Endothelial cell of umbilical vein (primary cell): ENCODE results near the gene WDR48. TPM values are rescaled to one million over a fixed set of nuclear protein-coding genes. Genes with fewer than 3 reads are reported as not detected.

Experiments used
- BruUV-seq: library from RNA; stranded (reverse); fragments of 400-500 nt; replicated peaks from 2 replicates; lab custom pipeline; 2021; lab: Mats Ljungman, UMichigan
- CTCF ChIA-PET: fragments of 300-600, 350-600 bp; sonication (Branson Sonifier 250); formaldehyde crosslinking; loops from one replicate; lab custom pipeline; 2021; ENCODE audit warnings: antibody characterized with exemption, inconsistent platforms; lab: Charles Lee
- POLR2A ChIA-PET: fragments of 300-600, 350-600 bp; sonication (Branson Sonifier 250); formaldehyde crosslinking; loops from one replicate; lab custom pipeline; 2021; ENCODE audit warnings: antibody characterized with exemption, inconsistent platforms; lab: Charles Lee
- DNase-seq: peaks from one replicate; pipeline ENCODE4 v3.0.0-alpha.2; 2011; ENCODE audit warnings: low read depth, low spot score
- FAIRE-seq: peaks from 2 replicates; lab custom pipeline; 2011; peaks lifted over from hg19 to GRCh38; lab: Jason Lieb, UNC
- H2AFZ ChIP-seq: 2 replicates; pipeline ENCODE4 v1.6.0; 2012; ENCODE audit warnings: low read depth, low read length, control low read depth, inconsistent platforms
- H3K27ac ChIP-seq: 2 replicates; pipeline ENCODE4 v1.5.1; 2011; ENCODE audit warnings: low read depth, mild to moderate bottlenecking, control low read depth, low read length, moderate library complexity; ENCODE audit not compliant: insufficient read depth
- H3K27me3 ChIP-seq, 2 experiments: 2 replicates each; pipeline versions ENCODE4 v1.6.0 to v1.6.1; 2011; ENCODE audit warnings: low read length in 2 of 2, mixed read lengths in 1 of 2; ENCODE audit not compliant: control insufficient read depth in 2 of 2, insufficient read depth in 2 of 2
- H3K36me3 ChIP-seq, 2 experiments: 2 replicates in 1 of 2; 3 replicates in 1 of 2; pipeline ENCODE4 v1.5.1; 2011; ENCODE audit warnings: low read length in 2 of 2, mild to moderate bottlenecking in 1 of 2, moderate library complexity in 1 of 2; ENCODE audit not compliant: control insufficient read depth in 2 of 2, insufficient read depth in 2 of 2; ENCODE audit errors: extremely low read depth in 1 of 2
- H3K4me1 ChIP-seq: 3 replicates; pipeline ENCODE4 v1.5.1; 2011; ENCODE audit warnings: mild to moderate bottlenecking, low read length; ENCODE audit not compliant: control insufficient read depth, insufficient read depth; ENCODE audit errors: extremely low read depth
- H3K4me2 ChIP-seq: 2 replicates; pipeline ENCODE4 v1.6.1; 2011; ENCODE audit warnings: low read length, control low read depth, mixed read lengths; ENCODE audit not compliant: insufficient read depth
- H3K4me3 ChIP-seq, 3 experiments: fragments of 200-600 bp in 1 of 3; sonication (generic), shearing (Covaris generic) in 1 of 3; replicated peaks in 1 of 3; 2 replicates each; pipeline ENCODE4 v1.5.1; 2011 to 2016; ENCODE audit warnings: control low read depth in 3 of 3, low read length in 3 of 3, mild to moderate bottlenecking in 2 of 3, inconsistent platforms in 1 of 3, low read depth in 1 of 3, moderate library complexity in 1 of 3; ENCODE audit not compliant: insufficient read depth in 1 of 3
- H3K79me2 ChIP-seq: 2 replicates; pipeline ENCODE4 v1.6.0; 2012; ENCODE audit warnings: low read length, inconsistent platforms; ENCODE audit not compliant: control insufficient read depth, insufficient read depth
- H3K9ac ChIP-seq: replicated peaks from 2 replicates; pipeline ENCODE3; 2011; ENCODE audit warnings: low read length, control low read depth; ENCODE audit not compliant: insufficient read depth; ENCODE audit errors: extremely low read depth
- H3K9me1 ChIP-seq: replicated peaks from 3 replicates; pipeline ENCODE4 v1.6.0; 2011; ENCODE audit warnings: mild to moderate bottlenecking, low read length; ENCODE audit not compliant: control insufficient read depth, insufficient read depth; ENCODE audit errors: extremely low read depth
- H3K9me3 ChIP-seq: replicated peaks from 2 replicates; pipeline ENCODE4 v1.5.1; 2012; ENCODE audit warnings: low read length, inconsistent platforms; ENCODE audit not compliant: control insufficient read depth, insufficient read depth
- H4K20me1 ChIP-seq: replicated peaks from 2 replicates; pipeline ENCODE3; 2011; ENCODE audit warnings: mild to moderate bottlenecking, low read length; ENCODE audit not compliant: control insufficient read depth, insufficient read depth; ENCODE audit errors: extremely low read depth
- EZH2 ChIP-seq: IDR thresholded peaks from 2 replicates; pipeline ENCODE4 v1.6.1; 2012; ENCODE audit warnings: borderline replicate concordance, low read depth, mild to moderate bottlenecking, moderate library complexity, low read length, inconsistent platforms; ENCODE audit not compliant: severe bottlenecking
- FOS ChIP-seq: IDR thresholded peaks from 2 replicates; pipeline ENCODE4 v1.6.1; 2011; ENCODE audit warnings: mild to moderate bottlenecking, low read length, moderate library complexity, borderline replicate concordance; ENCODE audit not compliant: insufficient read depth
- GATA2 ChIP-seq: IDR thresholded peaks from 2 replicates; pipeline ENCODE4 v1.7.0; 2011; ENCODE audit warnings: low read depth, mild to moderate bottlenecking, moderate library complexity, mixed read lengths, low read length; ENCODE audit not compliant: insufficient read length, insufficient read depth
- JUN ChIP-seq: IDR thresholded peaks from 2 replicates; pipeline ENCODE4 v1.6.1; 2011; ENCODE audit warnings: borderline replicate concordance, low read depth; ENCODE audit not compliant: insufficient read length, insufficient read depth
- MYC ChIP-seq: IDR thresholded peaks from one replicate; pipeline ENCODE4 v1.6.1; 2011; ENCODE audit warnings: mild to moderate bottlenecking, low read depth, low read length
- POLR2A ChIP-seq: IDR thresholded peaks from 2 replicates; pipeline ENCODE4 v1.6.1; 2012; ENCODE audit warnings: low read depth, mild to moderate bottlenecking, control low read depth, low read length
- POLR2AphosphoS5 ChIP-seq: IDR thresholded peaks from 2 replicates; pipeline ENCODE4 v1.6.1; 2012; ENCODE audit warnings: low read depth, mild to moderate bottlenecking, control low read depth, low read length, moderate library complexity; ENCODE audit not compliant: insufficient read depth
- dilution Hi-C: fragments of 300-500 bp; cut with MboI; formaldehyde crosslinking; loops from one replicate; pipeline ENCODE4 v1.15.0; 2019; ENCODE audit warnings: low sequenced_read_pairs; ENCODE audit not compliant: extremely low pct_ligation_motif_present
- intact Hi-C: fragments of 100-400 bp; cut with micrococcal nuclease; formaldehyde crosslinking; loops from one replicate; pipeline ENCODE4 v1.10.0; 2022
- polyA plus RNA-seq, 4 experiments: library from polyadenylated mRNA; depleted of rRNA in 3 of 4; stranded (reverse) in 3 of 4; unstranded in 1 of 4; fragments of >200 nt; gene quantifications; 2 replicates each; pipeline versions ENCODE4 v1.2.1 to v1.2.3, GENCODE V29; 2011 to 2012; ENCODE audit warnings: missing spikeins in 1 of 4
- total RNA-seq: library from RNA; stranded (reverse); gene quantifications from 2 replicates; pipeline ENCODE4 v1.2.3, GENCODE V29; 2021
- TF ChIP-seq, protein P1 (sequence below), 2 donors: IDR thresholded peaks; 1 replicate in 1 of 2; 2 replicates in 1 of 2; pipeline ENCODE4 v1.5.1; 2011; ENCODE audit warnings: low read length in 2 of 2, mild to moderate bottlenecking in 2 of 2, moderate library complexity in 2 of 2, control low read depth in 1 of 2, inconsistent platforms in 1 of 2, low read depth in 1 of 2; ENCODE audit not compliant: insufficient read depth in 1 of 2; ENCODE audit errors: extremely low read depth in 1 of 2
- TF ChIP-seq, protein P2 (sequence below): IDR thresholded peaks from 2 replicates; pipeline ENCODE4 v1.6.1; 2011; ENCODE audit not compliant: insufficient read depth, insufficient read length

WDR48 gene
- total and polyA plus RNA-seq, 2 donors (not counting 3 experiments of a cell fraction or from before 2014, with no cell fraction given): 13.7 to 25.3 TPM

DNA sequence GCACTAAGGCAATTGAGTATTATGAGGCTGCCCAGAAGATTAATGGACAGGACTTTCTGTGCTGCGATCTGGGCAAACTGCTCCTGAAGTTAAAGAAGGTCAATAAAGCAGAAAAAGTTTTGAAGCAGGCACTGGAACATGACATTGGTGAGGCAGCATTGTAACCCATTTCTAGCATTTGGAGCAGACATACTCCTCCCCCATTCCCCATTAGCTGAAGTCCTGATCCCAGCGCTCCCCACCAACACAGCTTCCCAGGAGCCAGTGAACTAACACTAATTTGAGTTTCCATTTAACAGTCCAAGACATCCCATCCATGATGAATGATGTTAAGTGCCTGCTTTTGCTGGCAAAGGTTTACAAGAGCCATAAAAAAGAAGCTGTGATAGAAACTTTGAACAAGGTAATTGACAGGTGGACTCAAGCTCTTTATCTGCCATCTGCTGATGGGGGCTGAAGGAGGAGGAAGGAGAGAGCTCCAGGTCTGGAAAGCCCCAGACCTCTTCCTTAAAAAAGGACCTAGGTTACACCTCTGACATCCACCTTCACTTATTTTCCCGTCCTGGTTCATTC is 79.0 kb downstream of the WDR48 start:
- H3K4me2 ChIP-seq: no peak overlapping the region
- ChIA-PET POLR2A (interaction anchor here (1.0 kb wide), 1 partner anchor 47 kb away, joined by 3 read pairs; no protein-coding TSS in a partner anchor), CTCF (interaction anchor here (0.6 to 11.3 kb wide), 3 partner anchors 45 to 157 kb away, joined by 4 to 449 read pairs (median 172); partner anchors contain the start of gene XIRP1)
- TF ChIP-seq FOS: no peak
- TF ChIP-seq JUN: no peak
- TF ChIP-seq, protein P1, sequence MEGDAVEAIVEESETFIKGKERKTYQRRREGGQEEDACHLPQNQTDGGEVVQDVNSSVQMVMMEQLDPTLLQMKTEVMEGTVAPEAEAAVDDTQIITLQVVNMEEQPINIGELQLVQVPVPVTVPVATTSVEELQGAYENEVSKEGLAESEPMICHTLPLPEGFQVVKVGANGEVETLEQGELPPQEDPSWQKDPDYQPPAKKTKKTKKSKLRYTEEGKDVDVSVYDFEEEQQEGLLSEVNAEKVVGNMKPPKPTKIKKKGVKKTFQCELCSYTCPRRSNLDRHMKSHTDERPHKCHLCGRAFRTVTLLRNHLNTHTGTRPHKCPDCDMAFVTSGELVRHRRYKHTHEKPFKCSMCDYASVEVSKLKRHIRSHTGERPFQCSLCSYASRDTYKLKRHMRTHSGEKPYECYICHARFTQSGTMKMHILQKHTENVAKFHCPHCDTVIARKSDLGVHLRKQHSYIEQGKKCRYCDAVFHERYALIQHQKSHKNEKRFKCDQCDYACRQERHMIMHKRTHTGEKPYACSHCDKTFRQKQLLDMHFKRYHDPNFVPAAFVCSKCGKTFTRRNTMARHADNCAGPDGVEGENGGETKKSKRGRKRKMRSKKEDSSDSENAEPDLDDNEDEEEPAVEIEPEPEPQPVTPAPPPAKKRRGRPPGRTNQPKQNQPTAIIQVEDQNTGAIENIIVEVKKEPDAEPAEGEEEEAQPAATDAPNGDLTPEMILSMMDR (IDR thresholded peaks at IDR 0.05; ENCODE audit: extremely low read depth in 1 of 2, insufficient read depth in 1 of 2, low read depth in 1 of 2, low read length in 2 of 2): no peak
- TF ChIP-seq, protein P2, sequence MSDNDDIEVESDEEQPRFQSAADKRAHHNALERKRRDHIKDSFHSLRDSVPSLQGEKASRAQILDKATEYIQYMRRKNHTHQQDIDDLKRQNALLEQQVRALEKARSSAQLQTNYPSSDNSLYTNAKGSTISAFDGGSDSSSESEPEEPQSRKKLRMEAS: no peak
- TF ChIP-seq POLR2AphosphoS5: no peak
- TF ChIP-seq POLR2A: no peak
- no peak for TF ChIP-seq EZH2
- TF ChIP-seq GATA2: no peak
- TF ChIP-seq MYC: no peak
- intact Hi-C loops (no loop called here), dilution Hi-C loops (no loop called here)
- no peaks in the 10 kb centered on the region for H3K9me3 ChIP-seq
- no peaks in the 10 kb centered on the region for H3K9me1 ChIP-seq
- no peaks in the 10 kb centered on the region for H4K20me1 ChIP-seq
- H3K27ac ChIP-seq: no peak overlapping the region
- H3K27me3 ChIP-seq: no peaks in the 10 kb centered on the region
- FAIRE-seq: no peak
- BruUV-seq: no TSS peak
- no peak overlapping the region for H3K4me3 ChIP-seq
- H2AFZ ChIP-seq: no peak overlapping the region
- no peaks in the 10 kb centered on the region for H3K79me2 ChIP-seq
- H3K36me3 ChIP-seq: no peaks in the 10 kb centered on the region
- DNase-seq: no peak
- H3K9ac ChIP-seq: no peak overlapping the region
- peaks cover 14% of the 10 kb centered on the region for H3K4me1 ChIP-seq
